GM23338 (cell line): ENCODE results near the gene ZNF143. TPM values are rescaled to one million over a fixed set of nuclear protein-coding genes. Genes with fewer than 3 reads are reported as not detected.
"Not testable (repeated sequence)": the region's sequence is repeated elsewhere in the genome, so short reads cannot be mapped to it uniquely, and the experiment has no call there.

Experiments
- ATAC-seq: fragments of 200-7000 bp; cut with Tn5 transposase; 3 replicates; pipeline ENCODE4 v1.9.1; 2020
- DNase-seq: peaks from one replicate; pipeline ENCODE4 v3.0.0-alpha.2; 2015; ENCODE audit warnings: low spot score
- H2AFZ ChIP-seq: fragments of 200-600 bp; sonication (generic); 2 replicates; pipeline ENCODE4 v1.8.0; 2016; ENCODE audit warnings: antibody characterized with exemption, mild to moderate bottlenecking, moderate library complexity
- H3F3A ChIP-seq: fragments of 200-600 bp; sonication (generic); replicated peaks from 2 replicates; pipeline ENCODE4 v1.8.0; 2017; ENCODE audit warnings: antibody characterized with exemption, mixed run types, low read depth
- H3K27ac ChIP-seq: fragments of 200-600 bp; sonication (generic); 2 replicates; pipeline ENCODE4 v1.6.1; 2016; ENCODE audit warnings: low read depth
- H3K27me3 ChIP-seq: fragments of 200-600 bp; sonication (generic); 2 replicates; pipeline ENCODE4 v1.8.0; 2016; ENCODE audit warnings: mild to moderate bottlenecking, mixed run types, moderate library complexity; ENCODE audit not compliant: insufficient read depth
- H3K36me3 ChIP-seq: fragments of 200-600 bp; sonication (generic); 2 replicates; pipeline ENCODE4 v1.8.0; 2016; ENCODE audit warnings: mild to moderate bottlenecking; ENCODE audit not compliant: insufficient read depth
- H3K4me1 ChIP-seq: fragments of 200-600 bp; sonication (generic); 2 replicates; pipeline ENCODE4 v1.8.0; 2016; ENCODE audit warnings: mild to moderate bottlenecking, moderate library complexity; ENCODE audit not compliant: insufficient read depth
- H3K4me2 ChIP-seq: fragments of 200-600 bp; sonication (generic); 2 replicates; pipeline ENCODE4 v1.7.1; 2017; ENCODE audit warnings: mixed run types
- H3K4me3 ChIP-seq: fragments of 200-600 bp; sonication (generic); 2 replicates; pipeline ENCODE4 v1.6.1; 2016; ENCODE audit warnings: mixed run types
- H3K79me2 ChIP-seq: fragments of 200-600 bp; sonication (generic); replicated peaks from 2 replicates; pipeline ENCODE4 v1.8.0; 2017; ENCODE audit warnings: mild to moderate bottlenecking; ENCODE audit not compliant: insufficient read depth
- H3K9me2 ChIP-seq: fragments of 200-600 bp; sonication (generic); 2 replicates; pipeline ENCODE4 v1.8.0; 2017; ENCODE audit not compliant: insufficient read depth
- H4K20me1 ChIP-seq: fragments of 200-600 bp; sonication (generic); replicated peaks from 2 replicates; pipeline ENCODE4 v1.8.0; 2017; ENCODE audit warnings: mild to moderate bottlenecking; ENCODE audit not compliant: insufficient read depth
- H3K27ac Mint-ChIP-seq: 2 replicates; pipeline ENCODE4 v1.8.0; 2020; ENCODE audit warnings: inconsistent platforms, mild to moderate bottlenecking, moderate library complexity, mixed read lengths
- H3K27me3 Mint-ChIP-seq: 3 replicates; pipeline ENCODE4 v1.8.0; 2022; ENCODE audit warnings: low read depth, mild to moderate bottlenecking, moderate library complexity, mixed read lengths, inconsistent platforms; ENCODE audit not compliant: insufficient read depth, poor library complexity
- H3K36me3 Mint-ChIP-seq: 3 replicates; pipeline ENCODE4 v1.8.0; 2021; ENCODE audit warnings: low read depth, mild to moderate bottlenecking, inconsistent platforms, moderate library complexity, mixed read lengths
- H3K4me1 Mint-ChIP-seq: 3 replicates; pipeline ENCODE4 v1.8.0; 2020; ENCODE audit warnings: mild to moderate bottlenecking, inconsistent platforms, mixed read lengths
- H3K4me3 Mint-ChIP-seq: 3 replicates; pipeline ENCODE4 v1.8.0; 2021; ENCODE audit warnings: moderate library complexity, mild to moderate bottlenecking, inconsistent platforms, mixed read lengths
- H3K9me3 Mint-ChIP-seq: 3 replicates; pipeline ENCODE4 v1.8.0; 2020; ENCODE audit warnings: moderate library complexity, mild to moderate bottlenecking, inconsistent platforms, mixed read lengths
- EZH2 ChIP-seq: fragments of 200-600 bp; sonication (generic); IDR thresholded peaks from one replicate; pipeline ENCODE4 v1.8.0; 2017; ENCODE audit warnings: antibody characterized with exemption, mild to moderate bottlenecking, low read depth; ENCODE audit not compliant: unreplicated experiment
- EZH2phosphoT487 ChIP-seq: fragments of 200-600 bp; sonication (generic); IDR thresholded peaks from one replicate; pipeline ENCODE4 v1.8.1; 2018; ENCODE audit warnings: antibody characterized with exemption; ENCODE audit not compliant: unreplicated experiment
- STAT1 ChIP-seq: IDR thresholded peaks from one replicate; pipeline ENCODE4 v1.6.1; 2016; ENCODE audit warnings: antibody characterized with exemption; ENCODE audit not compliant: unreplicated experiment
- ZNF114 ChIP-seq: fragments of 250-450 bp; sonication (Bioruptor Pico); IDR thresholded peaks from 2 replicates; pipeline ENCODE4 v1.5.0; 2020; ENCODE audit warnings: mild to moderate bottlenecking, moderate library complexity
- ZNF462 ChIP-seq: fragments of 250-450 bp; sonication (Bioruptor Pico); IDR thresholded peaks from 2 replicates; pipeline ENCODE4 v1.5.0; 2020; ENCODE audit warnings: mild to moderate bottlenecking, moderate library complexity
- polyA plus RNA-seq: library from polyadenylated mRNA; unstranded; fragments of >200 nt; fragmentation: Nextera tagmentation; extraction: Ambion mirVana; gene quantifications from 2 replicates; pipeline ENCODE4 v1.2.1, GENCODE V29; 2016
- total RNA-seq: library from RNA; depleted of rRNA; stranded (reverse); fragments of >200 nt; shearing (Covaris generic); gene quantifications from 2 replicates; pipeline ENCODE4 v1.2.3, GENCODE V29; 2014

Gene ZNF143
- total and polyA plus RNA-seq, 2 experiments from 2014 or later = 33.5 to 44.2 TPM

GRCh38 chr11:9538548-9538947, 77.7 kb downstream of the ZNF143 start (continued):
- TF ChIP-seq ZNF462 (no peak), EZH2phosphoT487 (no peak), STAT1 (no peak), ZNF114 (CRISPR knock-in tag) (no peak)

- not testable (repeated sequence) for H3K27ac Mint-ChIP-seq, H3K4me1 Mint-ChIP-seq, H3K27me3 ChIP-seq, H3K9me2 ChIP-seq, H2AFZ ChIP-seq, H3K36me3 ChIP-seq, ATAC-seq, DNase-seq, H3K79me2 ChIP-seq, H3K4me3 ChIP-seq, H3K4me2 ChIP-seq, H3K27ac ChIP-seq, H3K4me1 ChIP-seq, H3F3A ChIP-seq, H4K20me1 ChIP-seq, H3K4me3 Mint-ChIP-seq, H3K27me3 Mint-ChIP-seq
- H3K9me3 Mint-ChIP-seq = peaks cover 24% of the 10 kb centered on the region
- peaks cover 23% of the 10 kb centered on the region for H3K36me3 Mint-ChIP-seq
Measured at GRCh38 chr11:9549216-9549615, 88.4 kb downstream of the ZNF143 start.

GRCh38 chr11:9550191-9550628, 89.4 kb downstream of the ZNF143 start:
- no peak overlapping the region for H2AFZ ChIP-seq
- DNase-seq (no peak), ATAC-seq (no peak)
- no peaks in the 10 kb centered on the region for H3K27me3 ChIP-seq
- peaks cover 10% of the 10 kb centered on the region for H3K27me3 Mint-ChIP-seq
- H3K36me3 Mint-ChIP-seq = peaks cover 17% of the 10 kb centered on the region
- H3K79me2 ChIP-seq = no peaks in the 10 kb centered on the region
- H3K4me1 Mint-ChIP-seq = peaks cover 4% of the 10 kb centered on the region
- H3K4me1 ChIP-seq = no peaks in the 10 kb centered on the region
- H3K9me3 Mint-ChIP-seq = peaks cover 18% of the 10 kb centered on the region
- no peak overlapping the region for H3K4me3 ChIP-seq
- H3K27ac ChIP-seq = 0 out of 2 replicates have a peak overlapping the region, but pooled peaks have one; percentile 10
- no peak overlapping the region for H3K27ac Mint-ChIP-seq
- H4K20me1 ChIP-seq = no peaks in the 10 kb centered on the region
- H3K4me2 ChIP-seq = no peak overlapping the region
- no peaks in the 10 kb centered on the region for H3K9me2 ChIP-seq
- H3K36me3 ChIP-seq = no peaks in the 10 kb centered on the region
- no peaks in the 10 kb centered on the region for H3F3A ChIP-seq
- no peak overlapping the region for H3K4me3 Mint-ChIP-seq
- no peak for TF ChIP-seq EZH2
- no peak for TF ChIP-seq STAT1
- TF ChIP-seq ZNF462 = no peak
